Measurements from ENCODE around the gene MRPS24.
A peak's percentile ranks its signal among the peaks of the same experiment; 100 is the strongest.
"Not testable (repeated sequence)": the region's sequence is repeated elsewhere in the genome, so short reads cannot be mapped to it uniquely, and the experiment has no call there.

MRPS24 gene

DNA sequence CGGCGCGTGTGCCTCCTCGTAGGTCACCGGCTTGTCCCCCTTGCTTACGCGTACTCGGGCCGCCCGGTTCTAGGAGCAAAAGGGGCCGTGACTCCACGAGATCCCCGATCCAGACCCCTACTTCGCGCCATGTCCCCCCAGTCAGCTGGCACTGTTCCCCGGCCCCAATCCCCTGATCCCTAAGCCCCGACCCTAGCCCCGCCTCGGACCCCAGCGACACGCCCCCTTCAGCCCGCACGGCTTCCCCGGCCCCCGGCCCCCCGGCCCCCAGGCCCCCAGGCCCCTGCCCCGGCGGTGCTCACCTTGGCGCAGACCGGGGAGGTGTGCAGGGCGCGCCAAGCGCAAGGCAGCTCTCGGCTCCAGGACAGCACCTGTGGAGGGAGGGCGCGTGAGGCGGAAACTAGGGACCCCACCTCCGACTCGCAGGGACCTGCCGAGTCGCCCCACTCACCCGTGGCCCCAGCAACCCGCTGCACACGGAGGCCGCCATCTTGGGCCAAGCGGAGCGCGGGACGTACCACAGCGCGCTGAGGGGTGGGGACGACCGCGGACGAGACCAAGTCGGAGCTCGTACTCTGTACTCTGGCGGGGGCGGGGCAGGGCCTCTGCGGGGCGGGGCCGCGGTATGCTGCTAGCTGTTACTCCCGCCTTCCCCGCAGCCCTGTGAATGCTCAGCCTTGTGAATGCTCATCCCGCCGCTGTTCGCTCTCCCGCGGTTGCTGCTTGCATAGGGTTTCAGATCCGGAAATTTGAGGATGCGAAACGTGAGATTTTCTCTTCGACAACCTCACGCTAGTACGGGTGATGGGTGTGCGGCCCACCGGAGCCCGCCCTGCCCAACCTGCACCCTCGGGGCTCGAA is at the start of gene MRPS24:
Gene MRPS24 (minus strand): TSS at position 512 of the 861 bp plus-strand sequence. CDS start 22 bp downstream, at position 490.
- DNase-seq (ENCODE audit: low read depth in 2 of 2, low spot score in 1 of 2): peak; percentile 88 to 91

DNA sequence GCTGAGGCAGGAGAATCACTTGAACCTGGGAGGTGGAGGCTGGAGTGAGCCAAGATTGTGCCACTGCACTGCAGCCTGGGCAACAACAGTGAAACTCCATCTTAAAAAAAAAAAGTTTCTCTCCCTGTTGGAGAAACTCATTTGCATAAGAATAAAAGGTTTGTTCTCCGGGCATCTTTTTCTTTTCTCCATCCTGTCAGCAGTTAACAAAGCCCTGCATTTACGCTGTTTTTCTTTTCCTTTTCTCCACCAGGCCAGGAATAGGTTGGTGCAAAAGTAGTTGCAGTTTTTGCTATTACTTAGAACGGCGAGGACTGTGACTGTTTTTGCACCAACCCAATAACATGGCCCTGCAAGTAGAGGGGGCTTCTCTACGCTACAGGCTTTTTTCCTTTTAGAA is 46.6 kb upstream of the MRPS24 start:
- no peak for DNase-seq (ENCODE audit: low read depth in 2 of 2, low spot score in 1 of 2)

DNA sequence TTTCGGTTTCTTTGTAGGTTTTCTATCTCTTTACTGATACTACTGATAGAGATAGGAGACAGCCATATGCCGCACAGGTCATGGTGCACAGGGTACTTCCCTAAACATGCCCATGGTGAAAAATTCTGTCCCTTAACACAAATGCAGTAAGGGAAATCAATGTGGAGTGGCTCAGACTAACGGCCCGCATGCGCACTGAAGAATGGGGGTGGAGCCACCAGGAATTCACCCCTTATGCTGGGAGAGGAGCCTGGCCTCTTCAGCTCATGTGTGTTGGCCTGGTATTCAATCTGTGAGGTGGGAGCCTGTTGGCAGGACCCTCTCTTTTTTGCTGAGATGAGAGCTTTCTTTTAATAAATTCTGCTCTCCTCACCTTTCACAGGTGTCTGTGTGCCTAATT is 45.5 kb upstream of the MRPS24 start:
- no peak for DNase-seq (ENCODE audit: low read depth in 2 of 2, low spot score in 1 of 2)

DNA sequence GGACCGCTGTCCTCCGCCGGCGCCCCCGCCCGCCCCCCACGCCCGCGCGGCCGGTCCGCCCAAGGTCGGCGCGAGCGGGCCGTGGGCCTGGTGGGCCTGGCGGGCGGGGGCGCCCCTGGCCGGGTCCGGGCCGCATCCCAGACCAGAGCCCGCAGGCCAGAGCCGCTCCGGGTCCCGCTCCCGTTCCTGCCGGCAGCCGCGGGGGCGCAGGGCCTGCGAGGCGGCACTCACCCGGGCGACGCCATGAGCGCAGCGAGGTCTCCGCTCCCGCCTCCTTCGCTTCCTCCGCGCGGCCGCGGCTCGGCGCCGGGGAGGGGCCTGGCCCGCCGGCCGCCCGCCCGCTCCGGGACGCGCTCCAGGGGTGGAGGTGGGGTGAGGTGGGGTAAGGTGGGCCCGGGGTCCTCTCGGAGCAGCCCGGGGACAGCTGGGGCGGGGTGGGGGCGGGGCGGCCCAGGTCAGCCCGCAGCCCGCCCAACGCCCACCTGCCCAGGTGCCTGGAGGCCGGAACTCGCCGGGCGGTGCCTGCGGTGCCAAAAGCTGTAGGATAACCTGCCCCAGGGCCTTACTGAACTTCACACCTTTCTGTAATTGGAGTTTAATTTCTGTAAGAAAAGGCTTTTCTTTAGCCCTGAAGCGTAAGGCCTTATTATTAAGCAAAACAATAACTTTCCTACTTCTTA is 37.2 kb upstream of the MRPS24 start, which contains the start of gene URGCP:
Gene URGCP (minus strand): TSS at position 266 of the 680 bp plus-strand sequence. CDS start 21 bp downstream, at position 245.
- DNase-seq (ENCODE audit: low read depth in 2 of 2, low spot score in 1 of 2): no peak

DNA sequence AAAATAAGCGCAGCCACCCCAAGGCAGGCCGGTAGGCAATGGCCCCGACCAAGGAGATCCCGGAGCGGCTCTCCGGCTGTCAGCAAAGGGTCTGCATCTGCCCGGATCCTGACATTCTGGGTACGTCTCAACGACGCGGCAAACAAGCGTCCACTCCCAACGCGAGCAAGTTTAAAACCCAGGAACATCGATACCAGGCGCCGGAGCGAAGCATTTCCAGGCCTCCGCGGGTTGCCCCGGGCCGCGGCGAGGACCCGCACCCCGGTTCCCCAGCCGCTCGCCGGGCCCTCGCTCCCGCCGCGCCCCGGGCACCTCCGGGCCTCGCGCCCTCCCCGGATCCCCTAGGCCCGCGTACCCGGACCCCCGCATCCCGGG is 36.6 kb upstream of the MRPS24 start:
- no peak for DNase-seq (ENCODE audit: low read depth in 2 of 2, low spot score in 1 of 2)

DNA sequence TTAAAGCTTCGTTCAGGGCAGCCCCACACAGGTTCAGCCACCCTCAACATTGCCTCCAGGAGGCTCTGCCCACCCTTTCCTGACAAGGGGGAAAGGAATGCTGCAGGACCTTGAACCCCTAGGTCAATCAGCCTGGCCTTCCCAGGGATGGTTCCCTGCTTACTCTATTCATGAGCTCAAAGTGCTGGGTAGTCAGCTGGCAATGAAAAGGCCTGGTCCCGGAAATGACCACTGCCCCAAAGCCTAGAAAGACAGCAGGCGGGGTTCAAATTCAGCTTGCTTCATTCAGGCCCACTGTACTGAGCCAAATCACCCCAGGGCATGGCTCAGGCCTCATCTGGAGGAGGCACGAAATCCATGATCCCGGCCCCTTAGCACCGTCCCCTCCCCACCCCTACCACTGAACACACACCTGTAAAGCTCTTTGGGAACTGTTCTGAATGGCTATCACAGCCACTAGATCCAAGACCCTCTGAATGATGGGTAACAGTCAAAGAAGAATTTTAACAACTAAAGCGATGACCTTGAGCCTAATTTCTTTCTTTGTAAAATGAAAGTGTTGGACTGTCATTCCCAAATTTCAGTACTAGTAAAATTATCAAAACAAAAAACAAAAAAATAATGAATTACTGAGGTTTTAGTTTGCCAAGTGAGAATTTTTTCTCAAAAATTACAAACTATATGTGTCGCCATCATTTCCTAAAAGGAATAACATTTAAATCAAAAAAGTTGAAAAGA is 36.1 kb upstream of the MRPS24 start:
- no peak for DNase-seq (ENCODE audit: low read depth in 2 of 2, low spot score in 1 of 2)

DNA sequence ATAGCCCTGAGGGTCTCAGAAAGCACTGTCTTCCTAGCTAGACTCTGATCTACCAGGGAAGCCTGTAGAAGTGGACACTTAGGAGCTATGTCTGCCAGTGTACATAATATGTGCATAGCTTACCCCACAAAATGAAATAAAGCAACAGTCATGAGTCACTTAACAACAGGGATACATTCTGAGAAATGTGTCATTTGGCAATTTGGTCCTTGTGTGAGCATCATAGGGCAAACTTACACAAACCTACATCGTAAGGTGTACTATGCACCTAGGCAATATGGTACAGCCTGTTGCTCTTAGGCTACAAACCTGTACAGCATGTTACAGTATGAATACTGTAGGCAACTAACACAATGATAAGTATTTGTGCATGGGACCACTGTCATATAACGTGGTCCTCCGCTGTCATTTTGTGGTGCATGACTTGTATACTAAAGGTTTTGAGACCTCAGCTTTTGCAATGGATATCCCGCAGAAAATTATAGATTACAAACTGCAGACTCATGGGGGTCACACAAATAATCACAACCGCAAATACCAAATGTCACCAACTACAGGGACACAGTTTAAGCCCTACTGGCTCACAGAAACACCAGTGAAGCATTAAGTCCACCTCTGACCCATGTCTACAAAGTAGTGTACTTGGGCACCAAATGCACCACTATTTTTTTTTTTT is 35.4 kb upstream of the MRPS24 start:
- no peak for DNase-seq (ENCODE audit: low read depth in 2 of 2, low spot score in 1 of 2)

DNA sequence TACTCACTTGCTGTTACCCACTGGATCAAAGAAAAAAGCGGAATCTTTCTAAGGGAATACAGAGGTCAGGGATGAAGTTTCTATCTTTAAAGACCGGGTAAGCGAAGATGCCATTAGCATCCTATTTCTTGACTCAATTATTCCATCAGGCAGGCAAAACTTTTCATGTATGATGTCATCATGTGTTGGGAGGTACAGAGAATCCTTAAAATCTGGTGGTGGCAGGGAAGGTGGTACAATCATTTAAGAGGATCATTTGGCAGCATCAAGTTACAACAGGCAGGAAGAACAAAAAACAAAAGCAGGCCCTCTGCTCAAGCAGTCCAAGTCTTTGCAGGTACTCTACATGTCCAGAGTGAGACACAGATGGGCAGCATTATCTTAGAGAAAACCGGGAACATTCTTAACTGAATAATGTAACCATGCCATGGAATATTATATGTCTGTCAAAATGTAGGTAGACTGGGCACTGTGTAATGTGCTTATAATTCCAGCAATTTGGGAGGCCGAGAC is 33.3 kb upstream of the MRPS24 start:
- DNase-seq (ENCODE audit: low read depth in 2 of 2, low spot score in 1 of 2): no peak

DNA sequence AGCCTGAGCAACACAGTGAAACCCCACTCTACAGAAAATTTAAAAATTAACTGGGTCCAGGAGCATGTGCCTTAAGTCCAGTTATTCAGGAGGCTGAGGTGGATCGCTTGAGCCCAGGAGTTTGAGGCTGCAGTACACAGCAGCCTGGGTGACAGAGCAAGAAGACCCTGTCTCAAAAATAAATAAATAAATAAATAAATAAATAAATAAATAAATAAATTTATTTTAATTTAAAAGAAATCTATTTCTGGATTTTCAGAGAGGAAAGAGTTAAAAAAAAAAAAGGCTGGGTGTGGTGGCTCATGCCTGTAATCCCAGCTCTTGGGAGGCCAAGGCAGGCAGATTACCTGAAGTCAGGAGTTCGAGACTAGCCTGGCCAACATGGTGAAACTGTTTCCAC is 29.3 kb upstream of the MRPS24 start:
- not testable (repeated sequence) for DNase-seq (ENCODE audit: low read depth in 2 of 2, low spot score in 1 of 2)

DNA sequence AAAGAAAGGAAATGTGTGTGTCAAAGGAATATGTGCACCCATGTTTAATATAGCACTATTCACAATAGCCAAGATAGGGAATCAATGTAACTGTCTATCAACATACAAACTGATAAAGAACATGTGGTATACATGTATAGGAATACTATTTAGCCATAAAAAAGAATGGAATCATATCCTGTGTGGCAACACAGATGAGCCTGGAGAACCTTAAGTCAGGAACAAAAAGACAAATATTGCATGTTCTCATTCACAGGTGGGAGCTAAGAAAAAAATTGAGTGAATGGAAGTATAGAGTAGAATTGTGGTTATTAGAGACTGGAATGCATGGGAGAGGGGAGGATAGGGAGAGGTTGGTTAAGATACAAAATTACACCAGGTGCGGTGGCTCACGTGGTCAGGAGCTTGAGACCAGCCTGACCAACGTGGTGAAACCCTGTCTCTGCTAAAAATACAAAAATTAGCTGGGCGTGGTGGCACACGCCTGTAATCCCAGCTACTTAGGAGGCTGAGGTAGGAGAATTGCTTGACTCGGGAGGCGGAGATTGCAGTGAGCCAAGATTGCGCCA is 26.6 kb upstream of the MRPS24 start:
- DNase-seq (ENCODE audit: low read depth in 2 of 2, low spot score in 1 of 2): no peak

DNA sequence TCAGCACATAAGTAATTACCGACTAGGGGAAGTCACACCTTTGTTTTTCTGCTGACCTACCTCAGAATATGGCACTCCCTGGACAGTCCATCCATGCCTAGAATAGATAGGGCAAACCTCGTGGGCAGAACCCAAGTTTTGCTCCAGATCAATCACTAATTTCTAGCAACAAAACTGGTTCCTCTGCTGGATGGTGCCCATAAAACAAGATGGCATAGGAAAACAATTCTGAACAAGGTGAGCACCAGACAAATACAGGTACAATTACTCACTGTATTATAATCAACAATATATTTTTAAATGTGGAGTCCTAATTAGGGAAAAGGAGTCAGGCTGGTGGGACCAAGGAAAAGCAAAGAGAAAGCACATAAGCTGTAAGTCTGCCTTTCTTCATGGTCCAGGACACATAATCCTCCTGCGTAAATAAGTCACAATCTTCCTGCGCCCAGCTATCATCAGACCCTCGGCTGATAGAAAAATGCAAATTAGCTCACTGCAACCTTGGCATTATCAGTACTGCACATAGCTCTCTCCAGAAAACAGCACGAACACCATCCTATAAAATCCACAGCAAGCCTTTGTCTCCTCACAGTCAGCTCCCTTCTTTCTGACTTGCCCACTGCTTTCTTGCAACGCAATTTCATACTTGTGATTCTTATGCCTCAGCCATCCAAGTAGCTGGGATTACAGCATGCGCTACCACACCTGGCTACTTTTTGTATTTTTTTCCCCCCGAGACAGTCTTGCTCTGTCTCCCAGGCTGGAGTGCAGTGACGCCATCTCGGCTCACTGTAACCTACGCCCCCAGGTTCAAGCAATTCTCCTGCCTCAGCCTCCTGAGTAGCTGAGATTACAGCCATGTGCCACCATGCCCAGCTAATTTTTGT is 22.0 kb upstream of the MRPS24 start:
- no peak for DNase-seq (ENCODE audit: low read depth in 2 of 2, low spot score in 1 of 2)

DNA sequence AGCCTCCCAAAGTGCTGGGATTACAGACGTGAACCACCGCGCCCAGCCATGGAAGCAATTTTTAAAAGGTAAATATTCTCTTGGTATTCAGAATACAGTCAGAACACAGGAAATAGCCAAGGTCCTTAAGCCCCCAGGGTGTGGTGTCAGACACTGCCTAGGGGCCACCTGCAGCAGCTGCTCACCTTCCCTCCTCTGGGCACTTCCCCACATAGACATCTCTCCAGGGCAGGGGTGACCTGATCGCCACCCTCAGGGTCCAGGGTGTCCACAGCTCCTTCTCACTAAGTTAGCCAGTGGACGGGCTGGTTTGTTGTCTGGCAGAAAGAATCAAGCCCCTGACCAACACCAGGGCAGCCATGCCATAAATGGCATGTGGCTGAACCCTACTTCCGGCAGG is 21.2 kb upstream of the MRPS24 start:
- no peak for DNase-seq (ENCODE audit: low read depth in 2 of 2, low spot score in 1 of 2)

DNA sequence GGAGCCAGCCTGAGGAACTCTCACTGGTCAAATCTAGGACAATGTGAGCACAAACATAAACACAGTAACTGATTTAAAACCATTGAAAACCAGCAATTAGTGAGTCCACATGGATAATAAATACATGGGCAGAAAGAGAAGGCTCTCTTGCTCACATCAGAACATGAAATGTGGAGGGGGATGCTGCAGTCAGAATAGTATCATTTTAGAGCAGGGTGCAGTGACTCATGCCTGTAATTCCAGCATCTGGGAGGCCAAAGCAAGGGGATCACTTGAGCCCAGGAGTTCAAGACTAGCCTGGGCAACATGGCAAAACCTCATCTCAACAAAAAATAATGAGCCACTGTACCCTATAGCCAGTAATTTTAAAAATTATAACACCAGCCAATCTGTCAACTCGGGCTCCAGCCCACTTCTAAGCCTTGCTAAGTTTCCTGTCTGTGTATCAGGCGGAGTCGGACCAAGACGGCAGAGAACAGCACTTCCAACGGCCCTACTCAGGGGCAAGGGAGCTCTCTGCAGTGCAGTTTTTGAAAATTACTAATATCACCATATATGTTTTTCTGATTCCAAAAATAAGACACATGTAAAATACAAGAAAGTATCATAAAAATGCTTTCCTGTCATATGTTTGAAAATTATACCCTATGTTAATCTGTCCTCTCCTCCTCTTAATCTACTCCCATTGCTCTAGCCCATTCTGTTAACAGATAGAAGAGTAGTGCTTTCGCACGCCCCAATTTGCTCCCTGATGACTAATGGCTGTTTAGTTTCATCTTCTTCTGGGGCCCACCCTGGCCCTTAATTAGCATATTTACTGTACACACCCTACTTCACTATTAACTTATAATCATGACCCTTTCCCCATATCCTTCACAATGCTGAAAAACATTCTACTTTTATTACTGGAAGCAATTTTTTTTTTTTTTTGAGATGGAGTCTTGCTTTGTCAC is 20.0 kb upstream of the MRPS24 start:
- no peak for DNase-seq (ENCODE audit: low read depth in 2 of 2, low spot score in 1 of 2)

DNA sequence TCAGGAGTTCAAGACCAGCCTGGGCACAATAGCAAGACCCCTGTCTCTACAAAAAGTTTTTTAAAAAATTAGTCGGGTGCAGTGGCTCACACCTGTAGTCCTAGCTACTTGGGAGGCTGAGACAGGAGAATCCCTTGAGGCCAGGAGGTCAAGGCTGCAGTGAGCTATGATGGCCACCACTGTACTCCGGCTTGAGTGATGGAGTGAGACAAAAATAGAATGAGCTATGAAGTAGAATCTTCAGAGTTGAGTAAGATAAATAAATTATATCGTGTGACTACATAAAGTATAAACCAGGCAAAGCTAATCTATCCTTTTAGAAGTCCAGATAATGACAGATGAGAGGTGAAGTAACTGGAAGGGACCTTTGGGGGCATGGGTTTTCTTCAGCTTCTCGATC is 15.3 kb upstream of the MRPS24 start:
- no peak for DNase-seq (ENCODE audit: low read depth in 2 of 2, low spot score in 1 of 2)

DNA sequence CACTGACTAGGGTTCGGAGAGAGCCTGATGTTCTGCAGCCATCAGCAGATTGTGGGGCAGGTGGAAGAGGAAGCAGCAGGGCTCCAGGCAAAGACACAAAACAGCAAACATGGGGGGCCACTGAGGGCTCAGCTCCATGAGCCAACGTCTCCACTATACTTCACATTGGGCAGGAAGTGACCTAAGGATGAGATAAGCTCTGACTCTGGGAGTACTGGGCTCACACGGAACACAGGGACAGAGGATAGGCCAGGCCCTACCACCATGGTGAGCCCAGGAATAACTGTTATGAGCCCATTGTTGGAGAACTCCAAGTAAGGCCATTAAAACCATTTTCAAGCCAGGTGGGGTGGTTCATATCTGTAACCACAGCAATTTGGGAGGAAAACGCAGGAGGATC is 14.9 kb upstream of the MRPS24 start:
- no peak for DNase-seq (ENCODE audit: low read depth in 2 of 2, low spot score in 1 of 2)

DNA sequence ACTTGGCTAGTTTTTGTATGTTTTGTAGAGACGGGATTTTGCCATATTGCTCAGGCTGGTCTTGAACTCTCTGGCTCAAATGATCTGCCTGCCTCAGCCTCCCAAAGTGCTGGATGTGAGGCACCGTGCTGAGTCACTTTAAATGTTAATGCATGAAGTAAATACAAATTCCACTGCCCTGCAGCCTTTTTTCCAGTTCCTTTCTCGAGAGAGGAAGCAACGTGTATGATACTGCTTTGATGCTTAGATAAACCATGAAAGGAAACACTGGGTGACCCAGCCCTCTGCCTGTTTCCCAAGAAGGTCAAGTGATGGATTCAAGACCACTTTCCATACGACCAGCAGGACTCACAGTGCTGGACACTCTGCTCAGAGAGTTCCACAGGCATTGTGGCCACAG is 11.3 kb upstream of the MRPS24 start:
- DNase-seq (ENCODE audit: low read depth in 2 of 2, low spot score in 1 of 2): no peak

DNA sequence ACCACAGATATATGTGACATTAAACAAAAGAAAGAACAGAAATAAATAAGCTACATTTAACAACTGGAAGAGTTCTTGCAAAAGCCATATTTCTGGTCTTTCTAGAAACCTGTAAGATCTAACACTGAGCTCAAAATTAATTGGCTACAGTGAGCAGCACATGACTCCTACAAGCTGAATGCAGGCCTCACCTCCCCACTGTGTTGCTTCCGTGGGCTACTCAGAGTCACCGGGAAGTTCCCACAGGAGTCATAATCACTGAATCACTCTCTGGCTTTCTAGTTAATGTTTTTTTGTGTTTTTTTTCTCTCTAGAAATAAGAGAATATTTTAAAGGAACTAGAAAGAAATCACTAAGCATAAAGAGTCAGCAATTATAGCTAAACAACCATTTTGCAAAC is 10.2 kb upstream of the MRPS24 start:
- DNase-seq (ENCODE audit: low read depth in 2 of 2, low spot score in 1 of 2): no peak

DNA sequence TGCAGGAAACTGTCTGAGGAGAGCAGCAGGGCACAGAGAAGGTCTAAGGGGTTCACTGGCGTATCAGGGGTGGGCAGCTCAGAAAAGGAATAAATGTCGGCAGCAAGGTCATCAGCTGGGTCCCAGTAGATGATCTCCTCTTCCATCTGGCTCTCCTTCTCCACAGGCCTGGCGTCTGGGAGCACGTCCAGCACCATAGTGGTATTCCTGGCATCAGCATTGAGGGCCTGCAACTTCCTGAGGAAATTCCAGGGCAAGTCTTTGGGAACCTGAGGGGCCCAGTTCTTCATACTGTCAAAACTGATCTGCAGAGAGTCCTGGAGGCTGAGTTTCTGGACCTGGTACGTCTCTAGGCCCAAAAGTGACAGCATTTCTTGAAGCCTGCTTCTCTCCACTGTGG is 9.6 kb upstream of the MRPS24 start:
- DNase-seq (ENCODE audit: low read depth in 2 of 2, low spot score in 1 of 2): no peak

Measured in stimulated activated CD8-positive, alpha-beta memory T cell treated with anti-CD3 and anti-CD28 coated beads, Interleukin-4, amount 100 ng/mL, for 4 hours (primary cell).